Vagina (tissue), 2 donors: Measurements from ENCODE around the gene LGALS9.

Experiments used
- POLR2AphosphoS5 ChIP-seq, 2 donors: sonication (generic); formaldehyde crosslinking; IDR thresholded peaks; one replicate each; pipeline ENCODE4 v1.9.0; 2017; ENCODE audit warnings: antibody characterized with exemption in 2 of 2, mild to moderate bottlenecking in 2 of 2, low read depth in 1 of 2; ENCODE audit not compliant: insufficient read depth in 1 of 2
- TF ChIP-seq, protein P1 (sequence below), 3 experiments: fragments of 450-650 bp in 2 of 3; fragments of 200-600 bp in 1 of 3; sonication (generic) in 1 of 3; IDR thresholded peaks; one replicate each; pipeline ENCODE4 v1.5.1; 2017 to 2019; ENCODE audit warnings: antibody characterized with exemption in 3 of 3, mild to moderate bottlenecking in 2 of 3, moderate library complexity in 2 of 3

DNA sequence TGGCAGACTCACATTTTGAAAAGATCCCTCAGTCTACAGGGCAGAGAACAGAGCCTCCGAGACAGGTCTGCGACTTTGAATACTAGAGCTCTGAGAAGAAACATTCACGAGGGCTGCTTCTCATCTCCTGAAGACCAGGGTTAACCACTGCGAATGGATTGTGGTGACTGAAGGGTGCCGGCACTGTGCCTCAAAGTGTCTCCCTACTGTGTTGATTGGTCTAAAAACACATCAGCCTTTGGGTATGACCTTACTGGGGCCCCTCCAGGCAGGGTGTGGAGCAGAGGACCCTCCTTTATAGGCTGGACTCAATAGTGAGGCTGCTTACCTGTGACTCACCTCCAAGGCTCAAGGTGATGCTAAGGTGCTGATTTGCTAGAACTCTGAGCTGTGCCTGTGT lies 2.6 kb upstream of the LGALS9 start:
- TF ChIP-seq, protein P1, sequence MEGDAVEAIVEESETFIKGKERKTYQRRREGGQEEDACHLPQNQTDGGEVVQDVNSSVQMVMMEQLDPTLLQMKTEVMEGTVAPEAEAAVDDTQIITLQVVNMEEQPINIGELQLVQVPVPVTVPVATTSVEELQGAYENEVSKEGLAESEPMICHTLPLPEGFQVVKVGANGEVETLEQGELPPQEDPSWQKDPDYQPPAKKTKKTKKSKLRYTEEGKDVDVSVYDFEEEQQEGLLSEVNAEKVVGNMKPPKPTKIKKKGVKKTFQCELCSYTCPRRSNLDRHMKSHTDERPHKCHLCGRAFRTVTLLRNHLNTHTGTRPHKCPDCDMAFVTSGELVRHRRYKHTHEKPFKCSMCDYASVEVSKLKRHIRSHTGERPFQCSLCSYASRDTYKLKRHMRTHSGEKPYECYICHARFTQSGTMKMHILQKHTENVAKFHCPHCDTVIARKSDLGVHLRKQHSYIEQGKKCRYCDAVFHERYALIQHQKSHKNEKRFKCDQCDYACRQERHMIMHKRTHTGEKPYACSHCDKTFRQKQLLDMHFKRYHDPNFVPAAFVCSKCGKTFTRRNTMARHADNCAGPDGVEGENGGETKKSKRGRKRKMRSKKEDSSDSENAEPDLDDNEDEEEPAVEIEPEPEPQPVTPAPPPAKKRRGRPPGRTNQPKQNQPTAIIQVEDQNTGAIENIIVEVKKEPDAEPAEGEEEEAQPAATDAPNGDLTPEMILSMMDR (IDR thresholded peaks at IDR 0.05), result no peak
- TF ChIP-seq POLR2AphosphoS5 (IDR thresholded peaks at IDR 0.05; ENCODE audit: insufficient read depth in 1 of 2, low read depth in 1 of 2), result no peak
